GM18873 (cell line): ENCODE measurements around the gene UQCRC2.
A peak's percentile ranks its signal among the peaks of the same experiment; 100 is the strongest.
"Not testable (repeated sequence)": the region's sequence is repeated elsewhere in the genome, so short reads cannot be mapped to it uniquely, and the experiment has no call there.

Source experiments
- ATAC-seq: cut with Tn5 transposase; IDR thresholded peaks from one replicate; pipeline ENCODE4 v1.9.1; 2021; ENCODE audit warnings: mild to moderate bottlenecking, moderate library complexity, moderate number of reproducible peaks; ENCODE audit not compliant: unreplicated experiment, low FRiP score

Gene UQCRC2

DNA sequence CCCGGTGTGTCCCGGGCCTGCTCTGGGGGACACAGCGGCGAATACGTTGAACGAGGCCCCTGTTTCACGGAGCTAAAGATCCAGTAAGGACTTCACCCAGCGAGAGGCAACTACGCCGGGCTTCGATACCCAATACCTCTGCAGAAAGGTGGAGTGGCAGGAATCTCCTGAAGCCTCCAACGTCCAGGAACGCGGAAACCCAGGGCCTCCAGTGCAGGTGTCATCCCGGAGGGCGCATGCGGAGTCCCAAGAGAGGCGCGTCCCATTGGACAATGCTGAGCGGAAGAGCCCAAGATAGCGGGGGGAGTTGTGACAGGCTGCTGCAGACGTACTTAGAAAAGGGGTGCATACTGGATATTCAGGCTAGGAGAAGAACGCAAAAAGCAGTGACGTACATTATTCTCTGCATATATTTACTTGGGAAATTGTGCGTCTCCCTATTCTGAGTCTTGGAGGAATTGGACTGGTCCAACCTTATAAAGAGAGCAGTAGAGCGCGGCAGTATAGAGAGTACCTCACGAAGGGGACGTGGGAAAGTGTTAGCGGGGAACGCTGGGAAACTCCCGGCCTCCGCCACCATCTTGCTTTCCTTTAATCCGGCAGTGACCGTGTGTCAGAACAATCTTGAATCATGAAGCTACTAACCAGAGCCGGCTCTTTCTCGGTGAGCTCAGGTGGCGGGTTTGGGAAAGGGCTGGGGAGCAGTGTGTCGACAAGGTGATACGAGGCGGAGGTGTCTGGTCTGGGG, at the start of gene UQCRC2:
TSS of gene UQCRC2 (plus strand) at position 569 of the 748 bp plus-strand sequence. CDS start at position 632, 63 bp downstream.
- peak; percentile 73 for ATAC-seq

DNA sequence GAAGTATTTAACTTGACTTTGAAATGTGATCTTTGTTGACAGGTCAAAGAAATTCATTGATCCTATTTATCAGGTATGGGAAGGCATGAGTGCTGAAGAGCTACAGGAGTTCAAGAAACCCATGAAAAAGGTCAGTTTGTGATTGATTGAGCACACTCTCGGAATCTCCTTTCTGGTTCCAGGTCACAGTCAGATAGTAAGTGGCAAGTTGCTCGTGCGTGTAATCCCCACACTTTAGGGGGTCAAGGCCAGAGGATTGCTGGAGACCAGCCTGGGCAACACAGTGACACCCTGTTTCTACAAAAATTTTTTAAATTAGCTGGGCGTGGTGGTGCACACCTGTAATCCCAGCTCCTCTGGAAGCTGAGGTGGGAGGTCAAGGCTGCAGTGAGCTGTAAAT, 20.5 kb upstream of the UQCRC2 start:
- not testable (repeated sequence) for ATAC-seq

DNA sequence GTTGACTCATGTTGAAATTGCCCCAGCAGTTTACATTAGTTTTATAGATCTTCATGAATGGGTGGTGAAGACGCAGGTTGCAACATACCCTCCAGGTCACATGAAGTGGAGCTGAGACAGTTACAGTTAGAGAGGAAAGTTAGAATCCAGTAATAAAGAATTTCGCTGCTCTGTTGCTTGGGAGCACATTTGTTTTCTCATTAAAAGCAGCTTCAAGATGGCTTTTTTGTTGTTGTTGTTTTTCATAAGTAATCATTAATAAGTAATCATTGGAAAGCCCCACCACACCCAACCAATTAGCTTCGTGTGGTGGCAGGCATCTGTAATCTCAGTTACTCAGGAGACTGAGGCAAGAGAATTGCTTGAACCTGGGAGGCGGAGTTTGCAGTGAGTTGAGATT, 19.8 kb upstream of the UQCRC2 start:
- not testable (repeated sequence) for ATAC-seq

DNA sequence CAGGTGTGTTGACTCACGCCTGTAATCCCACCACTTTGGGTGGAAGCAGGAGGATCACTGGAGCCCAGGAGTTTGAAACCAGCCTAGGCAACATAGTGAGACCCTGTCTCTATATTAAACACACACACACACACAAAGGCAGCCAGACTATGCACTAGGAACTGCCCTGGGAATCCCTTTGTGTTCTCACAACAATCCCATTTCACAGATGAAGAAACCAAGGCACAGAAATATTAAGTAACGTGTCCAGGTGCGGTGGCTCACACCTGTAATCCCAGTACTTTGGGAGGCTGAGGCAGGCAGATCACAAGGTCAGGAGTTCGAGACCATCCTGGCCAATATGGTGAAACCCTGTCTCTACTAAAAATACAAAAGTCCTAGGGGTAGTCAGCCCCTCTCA, 19.4 kb upstream of the UQCRC2 start:
- not testable (repeated sequence) for ATAC-seq

DNA sequence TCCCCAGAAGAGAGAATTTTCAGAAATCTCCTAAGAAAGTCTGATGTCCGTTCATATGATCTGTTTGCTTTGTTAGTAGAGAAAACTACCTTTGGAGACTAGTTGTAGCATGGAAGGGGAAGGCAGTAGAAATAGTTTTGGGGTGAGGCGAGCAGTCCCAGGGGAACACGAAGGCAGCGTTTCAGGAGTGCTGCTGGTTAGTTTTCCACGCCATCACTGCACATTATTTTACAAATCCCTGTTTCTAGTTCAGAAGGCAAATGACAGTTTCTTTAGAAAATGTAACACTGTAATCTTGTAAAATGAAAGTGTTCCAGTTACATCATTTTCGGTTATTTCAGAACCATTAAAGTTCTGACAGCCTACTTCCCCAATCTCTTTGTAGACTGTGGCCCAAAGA, 16.9 kb upstream of the UQCRC2 start:
- not testable (repeated sequence) for ATAC-seq

DNA sequence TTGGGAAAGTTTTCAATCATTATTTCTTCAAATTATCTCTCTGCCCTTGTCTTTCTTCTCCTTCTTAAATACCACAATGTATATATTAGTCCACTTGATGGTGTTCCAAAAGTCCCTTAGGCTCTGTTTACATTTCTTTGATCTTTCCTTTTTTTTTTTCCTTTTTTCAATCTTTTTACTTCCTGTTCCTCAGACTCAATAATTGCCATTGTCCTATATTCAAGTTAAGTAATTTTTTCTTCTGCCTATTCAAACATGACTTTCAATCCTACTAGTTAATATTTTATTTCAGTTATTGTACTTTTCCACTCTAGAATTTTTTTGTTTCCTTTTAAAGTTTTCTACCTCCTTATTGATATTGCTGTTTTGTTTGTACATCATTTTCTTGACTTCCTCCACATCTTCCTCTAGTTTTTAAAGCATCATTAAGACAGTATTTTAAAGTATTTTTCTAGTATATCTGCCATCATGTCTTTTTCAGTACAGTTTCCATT, 15.8 kb upstream of the UQCRC2 start:
- no peak for ATAC-seq

DNA sequence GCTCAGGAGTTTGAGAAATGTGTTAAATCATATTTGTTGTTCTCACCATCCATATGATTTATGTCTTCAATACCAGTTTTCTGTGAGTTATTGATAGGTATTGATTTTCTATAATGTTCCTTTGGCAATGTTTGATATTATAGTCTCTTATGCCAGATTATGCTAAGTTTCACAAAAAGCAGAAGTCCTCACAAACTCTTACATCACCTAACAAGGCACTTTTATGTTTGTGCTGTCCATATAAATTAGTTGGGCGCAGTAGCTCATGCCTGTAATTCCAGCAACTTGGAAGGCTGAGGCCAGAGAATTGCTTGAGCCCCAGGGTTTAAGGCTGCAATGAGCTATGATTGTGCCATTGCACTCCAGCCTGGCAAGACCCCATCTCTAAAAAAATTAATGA, 12.6 kb upstream of the UQCRC2 start:
- ATAC-seq, result no peak

DNA sequence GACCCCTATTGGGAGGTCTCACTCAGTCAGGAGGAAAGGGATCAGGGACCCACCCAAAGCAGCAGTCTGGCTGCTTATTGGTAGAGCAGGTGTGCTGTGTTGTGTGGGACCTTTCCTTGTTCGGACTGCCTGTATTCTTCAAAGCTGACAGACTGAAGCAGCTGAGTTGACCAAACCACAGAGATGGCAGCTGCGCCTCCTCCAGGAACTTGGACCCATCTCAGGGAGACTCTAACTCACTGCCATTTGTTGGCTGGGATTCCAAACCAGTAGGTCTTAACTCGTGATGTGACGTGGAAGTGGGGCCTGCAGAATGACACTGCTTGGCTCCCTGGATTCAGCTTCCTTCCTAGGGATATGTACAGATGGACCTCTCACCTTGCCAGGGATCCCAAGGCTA, 9.6 kb upstream of the UQCRC2 start:
- no peak for ATAC-seq

DNA sequence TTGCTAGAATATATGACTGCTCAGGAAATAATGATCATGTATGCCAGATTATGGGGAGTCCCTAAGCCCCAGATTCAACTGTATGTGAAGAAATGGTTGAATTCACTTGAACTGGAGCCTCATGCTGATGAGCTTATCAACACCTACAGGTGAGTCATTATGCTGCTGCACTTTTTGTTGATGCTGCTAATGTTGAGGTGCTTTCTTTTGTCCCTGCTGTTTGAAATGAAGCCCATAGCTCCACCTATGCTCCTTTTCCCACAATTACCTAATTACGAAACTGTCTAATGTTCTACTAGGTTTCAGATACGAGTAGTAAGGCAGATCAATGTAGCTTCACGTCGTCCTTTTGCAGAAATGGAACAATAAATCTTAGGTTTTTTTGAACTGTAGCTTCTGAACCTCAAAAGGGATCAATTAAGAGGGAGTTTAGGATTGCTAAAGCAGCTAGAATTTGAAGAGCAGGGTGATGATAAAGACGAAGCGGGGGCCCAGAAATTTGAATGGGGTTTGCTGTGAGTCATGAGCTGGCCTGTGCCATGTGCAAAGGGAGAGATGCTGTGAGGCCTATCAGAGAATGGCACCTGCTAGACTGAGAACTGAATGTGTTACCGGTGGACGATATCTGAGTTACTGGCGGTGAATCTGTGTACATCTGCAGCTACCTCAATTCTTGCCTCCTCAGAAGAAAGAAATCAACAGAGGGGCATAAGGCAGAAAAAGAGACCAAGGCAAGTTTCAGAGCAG, 6.1 kb upstream of the UQCRC2 start:
- ATAC-seq, result no peak

DNA sequence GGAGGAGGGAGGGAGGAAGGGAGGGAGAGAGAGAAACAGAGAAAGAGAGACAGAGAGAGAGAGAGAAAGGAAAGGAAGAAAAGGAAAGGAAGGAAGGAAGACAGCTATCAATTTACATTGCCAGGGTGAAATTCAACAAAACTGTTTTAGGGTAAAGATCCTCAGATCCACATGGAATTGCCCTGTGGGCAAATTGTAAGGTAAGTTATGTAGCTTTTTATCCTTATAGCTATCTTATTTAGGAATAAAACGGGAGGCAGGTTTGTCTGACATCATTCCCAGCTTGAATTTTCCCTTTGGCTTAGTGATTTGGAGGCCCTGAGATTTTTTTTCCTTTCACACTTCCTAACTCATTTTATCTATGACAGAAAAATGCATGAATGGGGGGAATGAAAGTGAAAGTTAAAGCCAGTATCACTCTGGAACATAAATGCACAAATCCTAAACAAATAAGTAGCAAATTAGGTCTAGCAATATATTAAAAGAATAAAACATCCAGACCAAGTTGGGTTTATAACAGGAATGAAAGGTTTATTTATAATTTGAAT, 3.4 kb upstream of the UQCRC2 start:
- ATAC-seq, result no peak

DNA sequence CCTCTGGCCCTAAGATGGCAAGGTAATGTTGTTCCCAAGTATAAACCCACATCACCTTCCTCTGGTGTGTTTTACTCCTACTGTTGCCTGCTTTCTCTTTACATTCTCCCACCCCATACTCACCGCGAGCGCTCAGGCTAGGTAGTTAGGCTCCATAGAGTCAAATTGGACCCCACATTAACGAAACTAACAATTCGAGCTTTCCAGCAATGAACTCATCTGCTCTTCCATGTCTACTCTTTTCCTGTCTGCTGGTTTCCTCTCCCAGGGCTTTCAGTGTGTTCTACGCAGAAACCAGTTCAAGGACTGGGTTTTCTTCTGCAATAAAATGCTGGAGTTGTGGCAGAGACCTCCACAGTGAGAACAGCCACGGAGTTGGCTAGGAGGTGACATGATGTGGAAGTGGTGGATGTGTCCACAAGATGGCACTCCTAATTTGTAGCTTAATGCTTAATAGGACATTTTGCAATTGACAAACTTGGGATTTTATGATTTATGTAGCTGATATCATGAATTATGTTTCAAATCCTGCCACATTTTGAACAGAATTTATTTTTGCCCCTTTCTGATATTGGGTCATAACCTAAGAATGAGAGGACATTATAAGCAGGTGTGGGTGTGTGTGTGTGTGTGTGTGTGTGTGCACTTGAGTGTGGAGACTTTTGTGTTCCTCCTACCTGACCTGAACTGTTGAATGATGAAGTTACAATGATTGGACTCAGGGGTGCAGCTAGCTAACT, 2.2 kb upstream of the UQCRC2 start:
- no peak for ATAC-seq

DNA sequence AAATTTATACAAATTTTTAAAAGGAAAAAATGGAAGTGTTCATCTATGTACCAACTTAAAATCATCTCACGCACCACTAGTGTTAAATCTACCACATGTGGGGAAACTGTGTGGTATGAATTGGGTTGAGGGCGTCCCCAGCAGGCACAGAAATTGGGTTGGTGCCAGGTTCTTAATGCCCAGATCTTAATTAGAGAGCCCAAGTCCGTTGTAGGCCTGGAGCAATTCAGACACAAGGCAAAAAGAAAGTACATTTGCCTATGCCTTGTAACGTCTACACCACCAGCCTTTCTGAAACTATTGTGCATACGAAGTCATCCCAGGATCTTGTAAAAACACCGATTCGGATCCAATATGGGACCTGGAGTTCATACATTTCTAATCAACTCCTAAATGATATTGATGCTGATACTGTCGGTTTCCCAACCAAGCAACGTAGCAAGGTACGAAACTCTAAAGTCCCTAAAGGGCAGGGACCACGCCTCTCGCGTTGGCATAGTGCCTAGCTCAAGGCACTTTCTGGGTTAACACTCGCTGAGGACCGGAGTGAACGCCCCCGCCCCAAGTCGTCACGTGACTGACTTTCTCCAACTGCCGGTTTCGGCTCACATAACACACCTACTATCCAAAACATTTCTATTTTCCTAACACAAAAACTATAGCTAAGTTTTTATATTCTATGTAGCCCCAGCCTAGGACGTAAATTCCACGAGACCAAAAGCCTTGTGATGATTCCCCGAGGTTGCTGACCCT, 945 bp upstream of the UQCRC2 start:
- peak; percentile 16 for ATAC-seq

DNA sequence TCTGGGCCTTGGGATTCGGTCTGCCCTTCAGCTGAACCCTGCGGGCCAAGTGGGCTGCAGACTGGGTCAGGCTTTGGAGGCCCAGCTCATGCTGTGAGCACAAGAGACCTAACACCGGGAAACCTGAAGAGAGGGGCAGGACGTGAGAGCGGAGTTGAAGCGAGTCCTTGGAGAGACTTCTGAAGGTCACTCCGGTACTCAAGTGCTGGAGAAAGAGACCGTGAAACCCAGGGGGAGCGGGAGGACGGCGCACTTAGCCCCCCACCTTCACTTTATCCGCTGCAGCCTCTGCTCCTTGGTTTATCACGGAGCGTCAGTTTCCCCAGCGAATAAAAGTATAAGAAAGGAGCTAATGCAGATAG, 361 bp downstream of the UQCRC2 start:
- no peak for ATAC-seq

DNA sequence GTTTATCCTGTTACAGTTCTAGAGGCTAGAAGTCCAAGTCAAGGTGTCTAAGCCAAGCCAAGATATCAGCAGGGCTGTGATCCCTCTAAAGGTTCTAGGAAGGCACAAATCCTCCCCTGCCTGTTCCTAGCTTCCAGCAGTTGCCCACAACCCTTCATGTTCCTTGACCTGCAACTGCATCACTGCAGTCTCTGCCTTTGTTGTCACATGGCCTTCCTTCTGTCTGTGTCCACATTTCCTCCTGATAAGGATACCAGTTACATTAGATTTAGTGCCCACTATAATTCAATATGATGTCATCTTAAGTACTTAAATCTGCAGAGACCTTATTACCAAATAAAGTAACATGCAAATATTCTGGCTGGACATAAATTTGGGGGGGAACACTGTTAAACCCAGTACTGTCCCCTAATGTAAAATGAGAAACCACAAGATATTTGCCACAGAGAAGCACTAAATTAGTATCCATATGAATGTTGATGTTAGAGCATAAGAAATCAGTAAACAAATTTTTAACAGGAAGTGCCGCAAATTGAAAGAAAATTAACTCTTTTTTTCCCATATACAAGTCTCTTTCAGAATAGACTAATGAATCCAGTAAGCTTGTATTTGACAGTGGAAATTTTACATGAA, 4.7 kb downstream of the UQCRC2 start:
- ATAC-seq, result no peak

DNA sequence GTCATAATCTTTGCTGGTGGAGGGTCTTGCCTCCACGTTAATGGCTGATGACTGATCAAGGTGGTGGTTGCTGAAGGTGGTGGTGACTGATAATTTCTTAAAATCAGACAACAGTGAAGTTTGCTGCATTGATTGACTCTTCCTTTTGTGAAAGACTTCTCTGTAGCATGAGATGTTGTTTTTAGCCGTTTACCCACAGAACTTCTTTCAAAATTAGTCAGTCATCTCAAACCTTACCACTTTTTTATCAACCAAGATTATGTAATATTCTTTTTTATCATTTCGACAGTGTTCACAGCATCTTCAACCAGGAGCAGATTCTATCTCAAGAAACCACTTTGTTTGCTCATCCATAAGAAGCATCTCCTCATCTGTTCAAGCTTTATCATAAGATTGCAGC, 5.9 kb downstream of the UQCRC2 start:
- no peak for ATAC-seq

DNA sequence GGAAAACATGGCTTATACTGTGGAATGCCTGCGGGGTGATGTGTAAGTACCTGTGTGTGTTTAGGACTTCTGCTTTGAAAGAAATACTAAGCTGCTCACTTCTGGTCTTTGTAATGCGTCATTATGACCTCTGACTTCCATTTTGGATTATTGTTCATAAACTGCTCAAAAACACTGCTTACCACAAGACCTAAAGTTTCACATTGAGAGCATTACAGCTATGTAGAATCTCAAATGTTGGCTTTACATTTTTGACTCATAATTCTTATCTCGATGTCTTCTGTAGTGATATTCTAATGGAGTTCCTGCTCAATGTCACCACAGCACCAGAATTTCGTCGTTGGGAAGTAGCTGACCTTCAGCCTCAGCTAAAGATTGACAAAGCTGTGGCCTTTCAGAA, 9.3 kb downstream of the UQCRC2 start:
- ATAC-seq, result no peak

DNA sequence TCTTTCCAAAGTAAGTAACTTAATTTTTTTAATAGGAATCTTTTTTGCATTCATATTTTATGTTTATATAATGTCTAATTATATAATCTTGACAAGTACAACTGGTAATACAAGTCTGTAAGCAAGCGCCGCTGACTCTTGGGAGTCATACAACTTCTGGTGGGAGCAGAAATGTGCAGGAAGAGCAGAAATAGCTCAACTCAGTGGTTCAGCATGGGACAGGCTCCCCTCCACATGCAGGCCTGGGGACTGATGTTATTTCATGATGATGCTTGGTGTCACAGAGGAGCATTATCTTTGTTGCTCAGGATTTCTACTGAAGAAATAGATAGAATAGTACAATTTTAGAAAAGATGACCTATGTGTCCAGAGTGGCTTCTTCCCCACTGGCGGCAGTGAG, 10.7 kb downstream of the UQCRC2 start:
- ATAC-seq, result no peak

DNA sequence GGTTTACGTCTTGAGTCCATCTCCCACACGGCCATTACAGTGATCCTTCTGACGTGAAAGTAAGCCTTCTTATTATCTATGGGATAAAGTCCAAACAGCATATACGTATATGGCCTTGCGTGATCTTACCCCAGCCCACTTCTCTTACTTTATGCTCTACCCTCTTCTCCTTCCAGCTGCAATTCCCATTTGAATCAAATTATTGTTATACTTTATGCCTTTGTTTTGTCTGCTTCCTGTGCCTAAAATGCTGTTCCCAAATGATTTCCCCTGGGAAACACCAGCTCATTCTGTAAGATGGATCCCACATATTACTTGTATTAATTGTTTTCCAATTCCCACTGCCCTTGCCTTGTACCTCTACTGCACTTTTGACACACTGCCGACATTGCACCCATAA, 11.2 kb downstream of the UQCRC2 start:
- no peak for ATAC-seq

DNA sequence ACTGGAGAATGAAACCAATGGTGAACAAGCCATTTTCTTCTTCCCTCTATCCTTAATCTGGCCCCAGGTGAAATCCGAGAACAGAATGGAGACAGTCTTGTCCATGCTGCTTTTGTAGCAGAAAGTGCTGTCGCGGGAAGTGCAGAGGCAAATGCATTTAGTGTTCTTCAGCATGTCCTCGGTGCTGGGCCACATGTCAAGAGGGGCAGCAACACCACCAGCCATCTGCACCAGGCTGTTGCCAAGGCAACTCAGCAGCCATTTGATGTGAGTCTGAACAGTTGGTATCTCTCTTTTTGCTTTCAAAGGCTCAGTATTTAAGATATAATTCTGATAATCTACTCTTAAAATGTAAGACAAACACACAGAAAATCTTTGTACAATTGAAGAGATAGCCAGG, 18.7 kb downstream of the UQCRC2 start:
- ATAC-seq, result no peak

DNA sequence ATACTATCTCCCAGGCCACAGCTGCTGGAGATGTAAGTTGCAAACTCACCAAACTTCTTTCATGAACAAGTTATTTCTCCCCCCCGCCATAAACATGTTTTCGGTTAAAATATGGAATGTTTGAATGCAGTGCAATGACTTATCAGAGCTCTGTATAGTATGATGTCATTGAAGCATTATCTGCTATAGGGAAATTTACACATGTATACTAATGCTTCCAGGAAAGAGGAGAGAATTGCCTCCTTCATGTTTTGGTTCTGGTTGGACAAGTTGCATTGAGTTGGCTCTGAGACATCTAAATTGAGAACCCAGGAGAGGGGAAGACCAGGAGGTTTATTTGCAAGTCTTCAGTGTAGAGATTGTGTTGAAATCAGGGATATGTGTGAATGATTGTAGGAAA, 20.8 kb downstream of the UQCRC2 start:
- no peak for ATAC-seq
